Astrocyte of the hippocampus (primary cell): ENCODE results near the gene SPOCK3.

ENCODE experiments used
- DNase-seq: peaks from one replicate; pipeline ENCODE4 v3.0.0; 2011; ENCODE audit warnings: low read depth, low spot score

SPOCK3 gene

GRCh38 chr4:167176723-167177367 lies 57.4 kb downstream of the SPOCK3 start:
- DNase-seq, result no peak

GRCh38 chr4:167171928-167172327 lies 62.4 kb downstream of the SPOCK3 start:
- DNase-seq, result no peak

GRCh38 chr4:167168611-167169010 lies 65.7 kb downstream of the SPOCK3 start:
- DNase-seq, result no peak

GRCh38 chr4:167150587-167150986 lies 83.7 kb downstream of the SPOCK3 start:
- no peak for DNase-seq

- no peak for DNase-seq
These were observed 89.7 kb downstream of the SPOCK3 start for GRCh38 chr4:167144605-167145004.

GRCh38 chr4:167143018-167143417 lies 91.3 kb downstream of the SPOCK3 start:
- no peak for DNase-seq

- no peak for DNase-seq
These were observed 98.0 kb downstream of the SPOCK3 start for GRCh38 chr4:167136270-167136669.

- DNase-seq, result no peak
These were observed 105.1 kb downstream of the SPOCK3 start for GRCh38 chr4:167129146-167129545.

- DNase-seq, result no peak
These were observed 114.9 kb downstream of the SPOCK3 start for GRCh38 chr4:167119392-167119791.

GRCh38 chr4:167117273-167117672 lies 117.0 kb downstream of the SPOCK3 start:
- DNase-seq, result no peak

- no peak for DNase-seq
These were observed 119.8 kb downstream of the SPOCK3 start for GRCh38 chr4:167114416-167114971.

GRCh38 chr4:167111622-167112021 lies 122.7 kb downstream of the SPOCK3 start:
- DNase-seq, result no peak

- DNase-seq, result no peak
These were observed 123.2 kb downstream of the SPOCK3 start for GRCh38 chr4:167111092-167111491.

GRCh38 chr4:167109859-167110258 lies 124.4 kb downstream of the SPOCK3 start:
- DNase-seq, result no peak

- no peak for DNase-seq
These were observed 128.4 kb downstream of the SPOCK3 start for GRCh38 chr4:167105857-167106256.

- DNase-seq, result no peak
These were observed 131.8 kb downstream of the SPOCK3 start for GRCh38 chr4:167102475-167102874.

- DNase-seq, result no peak
These were observed 133.3 kb downstream of the SPOCK3 start for GRCh38 chr4:167101035-167101434.

- DNase-seq, result peak; percentile 61
These were observed 134.2 kb downstream of the SPOCK3 start for GRCh38 chr4:167100120-167100519.

- no peak for DNase-seq
These were observed 146.2 kb downstream of the SPOCK3 start for GRCh38 chr4:167088115-167088514.

GRCh38 chr4:167084321-167084720 lies 150.0 kb downstream of the SPOCK3 start:
- no peak for DNase-seq

GRCh38 chr4:167079762-167080161 lies 154.5 kb downstream of the SPOCK3 start:
- DNase-seq, result no peak

GRCh38 chr4:167052631-167053091 lies 181.6 kb downstream of the SPOCK3 start:
- DNase-seq, result no peak

GRCh38 chr4:167049257-167049656 lies 185.0 kb downstream of the SPOCK3 start:
- no peak for DNase-seq

GRCh38 chr4:167041524-167041923 lies 192.8 kb downstream of the SPOCK3 start:
- DNase-seq, result no peak
